AG08396 (cell line): Measurements from ENCODE around the gene GPC6.

ENCODE experiments used
- DNase-seq: peaks from one replicate; pipeline ENCODE4 v3.0.0; 2012; ENCODE audit warnings: low spot score, mixed read lengths

Gene GPC6

DNA sequence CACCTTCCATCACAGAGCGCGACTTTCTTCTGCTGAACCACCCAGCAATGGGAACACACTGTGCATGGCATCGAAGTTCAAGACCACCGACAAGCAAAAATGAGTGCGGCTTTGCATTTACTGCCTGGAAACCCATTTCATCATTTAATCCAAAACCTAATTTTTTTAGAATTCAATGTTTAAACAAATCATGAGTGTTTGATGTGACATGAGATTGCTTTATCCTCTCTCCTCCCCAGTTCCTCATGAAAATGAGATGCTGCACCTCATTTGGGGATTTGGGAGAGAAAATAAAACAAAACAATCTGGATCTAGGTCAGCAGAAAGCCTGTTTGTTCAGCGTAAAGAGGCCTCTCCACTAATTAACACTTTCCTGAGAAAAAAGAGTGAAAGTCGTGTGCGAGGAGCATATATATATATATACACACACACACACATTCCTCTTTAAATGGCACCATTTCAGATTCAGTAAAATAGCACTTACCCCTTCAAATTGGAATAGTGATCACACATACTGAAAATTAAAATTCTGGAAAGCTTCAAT lies 1126.6 kb downstream of the GPC6 start:
- DNase-seq: no peak

DNA sequence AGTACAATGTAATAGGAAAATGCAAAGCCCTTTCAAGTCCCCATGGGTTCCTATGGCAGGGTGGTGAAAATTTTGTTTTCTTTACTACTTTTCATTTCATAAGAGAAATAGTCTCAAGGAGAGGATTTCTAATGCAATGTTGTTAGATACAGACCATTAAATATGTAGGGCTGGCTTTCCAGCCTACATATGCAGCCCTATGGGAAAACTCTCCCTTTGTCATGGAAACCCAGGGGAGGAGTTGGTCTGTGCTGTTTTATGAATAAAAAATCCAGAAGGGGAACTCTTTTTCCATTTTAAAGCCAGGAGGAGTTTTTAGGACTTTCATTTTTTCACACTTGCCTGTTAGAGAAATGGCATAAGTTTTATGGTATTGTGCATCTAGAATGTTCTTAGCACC lies 1133.3 kb downstream of the GPC6 start:
- no peak for DNase-seq

DNA sequence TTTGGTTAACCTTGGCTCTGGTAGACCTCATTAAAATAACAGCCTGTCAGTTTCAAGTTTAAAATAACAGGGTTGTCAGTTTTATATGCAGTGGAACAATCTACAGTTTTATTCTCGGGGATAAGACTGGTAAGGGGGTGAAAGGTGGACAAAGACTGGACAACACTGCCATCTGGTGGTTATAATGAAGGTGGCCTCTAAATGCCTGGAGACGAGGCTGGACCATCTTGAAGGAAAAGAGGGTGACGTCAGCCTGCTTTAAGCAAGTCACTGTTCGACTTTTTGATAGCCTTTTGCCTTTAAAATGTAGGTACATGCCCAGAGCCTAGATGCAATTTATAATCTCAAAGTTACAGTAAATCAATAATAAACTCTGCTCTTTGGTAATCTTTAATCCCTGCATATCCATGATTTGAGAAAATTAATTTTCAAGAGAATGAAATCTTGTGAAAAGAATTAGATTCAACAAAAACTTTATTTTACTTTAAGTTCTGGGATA lies 1135.9 kb downstream of the GPC6 start:
- peak; percentile 82 for DNase-seq

DNA sequence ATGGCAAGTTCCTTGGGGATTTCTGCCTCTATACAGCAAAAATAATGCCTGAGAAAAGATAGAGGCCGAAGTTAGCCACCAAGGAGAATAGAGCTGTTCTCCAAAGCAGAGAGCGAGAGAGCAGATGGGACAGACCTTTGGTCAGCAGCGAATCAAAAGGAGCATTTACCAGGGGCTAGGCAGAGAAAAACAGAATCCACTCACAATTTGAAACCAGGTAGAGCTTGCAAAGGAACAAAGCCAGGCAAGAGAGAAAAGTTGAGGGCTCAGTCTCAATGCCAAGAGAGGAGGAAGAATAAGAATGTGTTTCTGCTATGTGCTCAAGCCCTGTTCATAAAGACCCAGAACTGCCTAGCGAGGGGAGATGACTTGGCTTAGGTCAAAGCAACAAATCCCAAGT lies 1140.1 kb downstream of the GPC6 start:
- no peak for DNase-seq

DNA sequence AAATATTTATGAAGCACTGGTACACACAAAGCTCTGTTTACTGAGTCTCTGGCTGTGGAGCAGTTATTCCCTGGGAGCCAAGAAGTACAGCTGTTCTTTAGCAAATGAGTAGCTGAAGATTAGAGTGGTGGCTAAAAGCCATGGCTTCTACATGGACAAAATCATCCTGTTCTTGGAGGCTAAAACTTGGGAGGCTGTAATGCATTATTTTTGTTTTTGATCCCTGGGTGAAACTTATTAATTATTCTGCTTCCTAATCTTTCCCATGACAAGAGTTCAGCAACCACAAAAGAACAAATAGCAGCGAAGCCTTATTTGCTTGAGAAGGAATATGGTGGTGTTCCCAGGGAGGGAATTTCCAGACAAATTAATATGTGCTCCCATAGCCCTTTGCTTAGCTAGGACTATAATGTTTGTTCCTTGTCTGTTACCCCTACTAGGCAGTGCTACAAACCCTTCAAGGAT lies 1143.4 kb downstream of the GPC6 start:
- peak; percentile 37 for DNase-seq

DNA sequence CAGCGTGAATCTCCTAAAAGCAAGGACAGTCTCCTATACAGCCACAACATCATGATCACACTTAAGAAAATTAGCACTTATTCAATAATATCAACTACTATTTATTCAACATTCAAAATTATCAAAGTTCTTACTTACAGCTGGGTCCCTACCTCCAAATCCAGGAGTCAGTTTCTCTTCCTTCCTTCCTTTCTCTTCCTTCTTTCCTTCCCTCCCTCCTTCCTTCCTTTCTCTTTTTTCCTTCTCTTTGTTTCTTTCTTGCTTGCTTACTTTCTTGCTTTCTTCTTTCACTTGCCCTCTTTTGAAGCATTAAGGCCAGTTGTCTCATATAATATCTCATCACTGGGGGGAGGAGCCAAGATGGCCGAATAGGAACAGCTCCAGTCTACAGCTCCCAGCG lies 1145.2 kb downstream of the GPC6 start:
- no peak for DNase-seq

DNA sequence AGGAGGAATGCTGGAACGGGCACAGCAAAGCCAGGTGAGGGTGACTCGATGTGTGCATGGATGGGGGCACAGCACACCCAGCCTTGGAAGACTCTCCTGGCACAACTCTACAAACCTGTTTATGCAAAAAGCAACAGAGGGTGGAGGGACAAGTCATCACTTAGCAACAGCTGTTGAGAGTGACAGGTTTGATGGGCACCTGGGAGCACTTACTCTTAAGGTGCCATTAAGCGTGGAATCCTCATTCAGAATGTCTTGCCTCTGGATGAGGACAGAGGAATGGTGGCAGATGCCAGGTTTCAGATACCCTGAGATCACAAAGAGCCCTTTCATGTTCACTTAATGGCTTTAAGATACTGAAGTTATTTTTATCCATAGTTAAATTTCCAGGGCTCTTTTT lies 1155.9 kb downstream of the GPC6 start:
- no peak for DNase-seq

DNA sequence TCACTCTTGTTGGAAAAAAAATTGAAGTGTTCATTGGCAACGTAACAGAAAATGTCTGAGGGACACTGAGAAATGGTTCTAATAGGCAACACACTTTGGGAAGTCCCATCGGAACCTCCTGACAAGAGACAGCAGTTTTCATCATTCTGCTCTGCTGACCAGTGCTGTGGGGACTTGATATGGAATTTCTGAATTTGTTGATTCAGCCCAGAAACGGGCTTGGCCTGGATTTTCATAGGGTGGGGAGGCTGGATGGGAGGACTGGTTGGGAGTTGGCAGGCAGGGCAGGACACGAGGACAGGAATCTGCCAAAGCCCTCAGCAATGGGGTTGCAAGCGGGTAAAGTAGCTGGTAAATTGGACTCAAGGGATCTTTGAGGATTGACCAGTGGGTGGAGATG lies 1156.4 kb downstream of the GPC6 start:
- no peak for DNase-seq

DNA sequence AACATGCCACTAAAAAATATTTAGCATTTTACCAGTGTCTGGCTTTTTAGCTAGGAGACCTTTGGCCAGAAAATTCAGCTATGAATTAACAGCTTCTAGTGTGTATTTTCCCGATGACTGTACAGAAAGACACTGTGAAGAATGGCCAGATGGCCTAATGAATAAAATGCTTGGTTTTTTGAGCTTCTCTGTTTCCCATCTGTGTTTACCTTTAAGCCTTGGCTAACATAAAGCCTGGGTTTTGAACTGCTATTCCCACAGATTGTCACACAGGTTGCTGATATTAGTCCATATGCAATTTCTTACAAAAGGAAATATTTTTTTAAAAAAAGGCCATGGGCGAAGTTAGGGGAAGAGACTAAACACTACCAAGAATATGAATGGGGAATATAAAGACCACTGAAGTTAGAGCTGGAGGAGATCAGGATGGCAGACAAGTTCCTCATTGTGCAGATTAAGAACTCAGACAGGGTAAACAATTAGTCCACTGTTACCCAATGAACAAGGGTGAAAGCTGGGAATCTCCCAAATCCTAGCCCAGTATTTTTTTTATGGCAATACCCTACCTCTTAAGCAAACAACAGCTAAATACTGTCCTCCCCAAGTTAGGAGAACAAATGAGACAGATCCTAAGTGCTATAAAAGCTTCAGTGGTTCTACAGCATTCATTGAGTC lies 1157.8 kb downstream of the GPC6 start:
- no peak for DNase-seq

DNA sequence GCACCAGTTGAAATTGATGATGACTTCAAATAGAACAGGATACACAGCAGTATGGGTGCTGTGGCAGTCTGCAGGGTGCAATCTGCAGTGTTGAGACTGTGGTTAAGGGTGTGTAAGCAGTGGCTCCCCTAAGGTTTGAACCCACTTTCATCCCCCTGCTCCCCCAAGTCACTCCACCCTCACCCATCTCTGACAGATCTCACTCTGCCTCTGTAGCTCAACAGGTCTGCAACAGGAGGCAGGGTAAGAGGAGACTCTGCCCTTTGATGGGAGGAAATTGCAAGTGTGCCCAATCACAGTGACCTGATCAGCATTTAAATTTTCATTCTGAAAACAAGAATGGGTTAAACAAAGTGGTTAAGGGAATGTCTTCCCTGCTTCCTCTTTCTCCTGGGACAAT lies 1160.4 kb downstream of the GPC6 start:
- DNase-seq: no peak

DNA sequence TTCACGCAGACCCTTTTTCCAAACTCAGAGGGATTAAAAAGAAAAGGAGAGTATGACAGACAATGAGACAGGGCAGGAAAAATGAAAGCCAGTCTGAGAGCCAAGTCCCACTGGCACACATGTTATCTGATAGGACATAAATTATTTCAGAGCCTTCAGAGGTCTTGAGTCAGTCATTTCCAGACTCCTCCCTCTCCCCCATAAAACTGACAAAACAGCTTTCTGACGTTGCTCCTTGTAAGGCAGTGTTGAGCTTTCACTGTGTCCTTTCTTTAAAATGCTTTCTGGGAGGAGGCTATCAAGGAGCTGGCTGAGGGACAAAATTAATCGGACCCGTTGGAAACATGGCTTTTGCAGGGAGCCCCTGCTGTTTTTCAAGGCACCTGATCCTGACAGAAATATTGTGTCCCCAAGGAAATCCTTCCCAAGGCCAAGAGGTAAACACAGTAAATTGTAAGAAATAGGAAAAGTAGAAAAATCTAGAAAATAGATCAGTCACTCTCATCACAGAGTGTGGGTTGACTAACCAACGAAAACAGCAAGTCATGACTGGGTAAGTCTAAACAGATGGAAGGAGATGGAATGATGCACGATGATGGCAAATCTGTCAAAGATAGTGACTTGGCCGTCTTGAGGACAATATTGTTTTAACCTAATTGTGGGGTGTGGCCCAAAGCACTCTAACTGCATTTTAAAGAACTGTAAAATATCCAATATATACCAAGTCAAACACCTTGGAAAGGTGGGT lies 1163.2 kb downstream of the GPC6 start:
- no peak for DNase-seq

DNA sequence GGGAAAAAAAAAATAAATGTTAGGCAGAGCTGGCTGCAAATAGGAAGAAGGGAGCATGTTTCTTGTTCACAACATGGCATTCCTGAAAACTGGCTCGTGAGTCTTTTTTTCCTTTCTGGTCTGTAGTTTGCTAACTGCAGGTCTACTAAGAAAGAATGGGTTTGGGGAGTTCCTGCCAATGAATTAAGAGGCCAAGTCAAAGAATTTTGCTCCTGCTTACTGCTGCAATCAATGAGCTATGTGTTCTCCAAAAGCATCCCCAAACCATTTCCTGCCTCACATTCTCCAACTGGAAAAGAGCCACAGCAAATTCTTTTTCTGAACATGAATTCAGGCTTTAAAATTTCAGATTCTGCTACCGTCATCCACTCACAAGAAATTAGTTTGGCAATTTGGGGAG lies 1164.3 kb downstream of the GPC6 start:
- no peak for DNase-seq

DNA sequence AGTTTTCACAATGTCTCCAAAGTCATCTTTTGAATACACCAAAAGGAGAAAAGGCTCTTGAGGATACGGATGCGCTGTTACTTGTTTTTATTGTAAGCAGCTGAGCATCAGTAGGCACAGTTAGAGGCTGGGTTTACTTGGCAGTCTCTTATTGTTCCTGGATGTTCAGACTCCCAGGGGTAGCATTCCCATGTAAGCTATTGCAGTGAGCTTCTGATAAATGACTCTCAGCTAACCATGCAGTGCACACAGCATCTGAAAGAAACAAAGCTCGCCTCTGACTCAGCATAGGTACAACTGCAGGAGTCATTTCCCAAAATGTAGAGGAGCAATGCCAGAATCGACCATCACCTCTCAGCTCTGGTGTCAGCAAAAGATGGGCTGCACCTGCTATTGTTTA lies 1168.1 kb downstream of the GPC6 start:
- DNase-seq: no peak

DNA sequence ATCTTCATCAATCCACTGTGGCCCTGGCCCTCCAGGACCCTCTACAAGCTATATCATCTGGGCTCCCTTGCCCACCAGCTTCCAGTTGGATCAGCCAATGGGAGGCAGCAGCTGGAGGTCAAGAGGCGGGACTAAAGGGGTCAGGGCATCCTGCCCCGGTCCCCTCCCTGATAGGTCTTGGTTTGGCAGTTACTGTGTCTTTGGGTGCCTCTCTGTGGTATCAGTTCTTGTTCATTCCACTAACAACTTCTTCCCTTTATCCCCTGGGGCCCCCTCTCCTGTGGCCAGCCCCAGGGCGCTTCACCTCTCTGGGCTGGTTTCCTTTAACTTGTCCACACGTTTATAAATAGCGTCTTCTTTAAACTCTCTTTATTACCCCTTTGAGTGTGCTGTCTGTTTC lies 1169.3 kb downstream of the GPC6 start:
- no peak for DNase-seq

DNA sequence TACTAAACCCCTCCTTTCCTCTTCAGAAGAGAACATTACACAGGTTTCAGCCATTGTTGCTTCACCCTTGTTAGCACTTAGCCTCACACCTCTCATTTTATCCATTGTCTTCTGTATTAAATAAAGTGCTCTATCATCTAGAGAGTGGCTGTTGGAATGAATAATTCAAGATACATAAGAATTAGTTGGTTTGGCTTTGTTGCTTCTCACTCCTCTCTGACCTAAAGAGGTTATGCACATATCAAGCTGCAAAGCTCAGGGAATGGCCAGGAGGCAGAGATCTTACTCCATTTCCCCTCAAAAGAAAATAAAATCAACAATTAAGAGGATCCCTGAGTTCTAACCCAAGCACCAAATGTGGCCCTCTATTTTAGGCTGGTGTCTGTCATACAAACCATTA lies 1173.2 kb downstream of the GPC6 start:
- no peak for DNase-seq

DNA sequence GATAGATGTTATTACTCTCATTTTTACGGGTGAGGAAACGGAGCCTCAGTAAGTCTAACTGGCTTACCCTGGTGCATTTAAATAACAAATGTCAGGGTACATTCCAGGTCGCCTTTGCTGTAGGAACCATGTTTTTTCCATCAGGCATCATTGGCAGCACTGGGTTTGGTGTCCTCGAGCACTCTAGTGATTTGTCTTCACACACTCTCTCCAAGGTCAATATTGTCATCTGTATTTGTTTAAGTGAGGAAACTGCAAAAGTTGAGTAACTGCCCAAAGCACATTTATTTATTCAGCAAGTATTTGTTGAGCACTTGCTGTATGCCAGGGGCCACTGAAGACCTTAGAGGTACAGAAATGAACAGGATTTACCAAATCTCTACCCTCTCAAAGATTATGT lies 1174.3 kb downstream of the GPC6 start:
- no peak for DNase-seq

DNA sequence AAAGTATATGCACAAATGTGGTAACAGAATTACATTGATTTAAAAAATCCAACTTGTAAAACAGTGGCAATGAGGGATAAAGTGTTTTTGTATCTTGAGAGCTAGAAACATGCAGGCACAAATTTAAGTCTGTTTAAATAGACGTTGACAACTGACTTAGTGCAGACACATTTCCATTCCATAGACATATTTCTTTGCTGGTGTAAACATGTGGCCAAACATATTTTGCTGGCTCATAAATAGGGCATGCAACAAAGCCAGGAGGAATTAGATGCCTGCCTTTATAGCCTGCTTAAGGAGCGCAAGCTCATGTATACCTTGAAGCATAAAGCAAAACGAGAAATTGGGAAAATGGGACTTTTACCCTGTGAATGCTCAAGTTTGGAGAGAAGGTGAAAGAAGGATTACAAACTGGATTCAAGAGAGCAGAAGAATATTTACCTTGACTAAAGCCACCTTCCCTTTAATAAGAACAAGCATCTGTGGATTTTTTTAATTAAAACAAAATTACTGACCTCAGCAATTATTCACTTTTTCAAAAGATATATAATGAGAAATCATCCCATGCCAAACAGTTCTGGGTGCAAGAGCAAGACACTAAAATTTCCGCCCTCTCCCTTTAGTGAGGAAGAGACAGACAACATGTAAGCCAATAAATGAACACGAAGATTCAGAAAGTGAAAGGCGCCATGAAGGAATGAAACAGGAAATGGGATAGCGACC lies 1181.9 kb downstream of the GPC6 start:
- no peak for DNase-seq

DNA sequence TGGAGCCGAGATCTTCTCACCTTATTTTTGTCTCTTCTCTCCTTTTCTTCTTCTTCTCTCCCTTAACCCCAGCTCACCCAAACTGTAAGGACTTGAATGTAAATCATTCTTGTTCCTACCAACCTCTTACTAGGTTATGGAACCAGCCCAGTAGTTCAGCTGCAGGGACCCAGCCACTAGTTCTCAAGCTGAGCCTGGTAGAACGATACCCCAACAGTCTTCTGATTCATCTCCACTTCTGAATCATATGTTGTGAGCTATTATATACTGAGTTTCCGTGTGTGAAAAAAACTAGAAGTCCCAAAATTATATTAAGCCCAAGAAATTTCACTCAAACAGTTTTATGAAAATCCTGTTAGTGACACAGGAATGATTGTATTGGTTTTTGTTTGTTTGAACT lies 1185.1 kb downstream of the GPC6 start:
- no peak for DNase-seq

DNA sequence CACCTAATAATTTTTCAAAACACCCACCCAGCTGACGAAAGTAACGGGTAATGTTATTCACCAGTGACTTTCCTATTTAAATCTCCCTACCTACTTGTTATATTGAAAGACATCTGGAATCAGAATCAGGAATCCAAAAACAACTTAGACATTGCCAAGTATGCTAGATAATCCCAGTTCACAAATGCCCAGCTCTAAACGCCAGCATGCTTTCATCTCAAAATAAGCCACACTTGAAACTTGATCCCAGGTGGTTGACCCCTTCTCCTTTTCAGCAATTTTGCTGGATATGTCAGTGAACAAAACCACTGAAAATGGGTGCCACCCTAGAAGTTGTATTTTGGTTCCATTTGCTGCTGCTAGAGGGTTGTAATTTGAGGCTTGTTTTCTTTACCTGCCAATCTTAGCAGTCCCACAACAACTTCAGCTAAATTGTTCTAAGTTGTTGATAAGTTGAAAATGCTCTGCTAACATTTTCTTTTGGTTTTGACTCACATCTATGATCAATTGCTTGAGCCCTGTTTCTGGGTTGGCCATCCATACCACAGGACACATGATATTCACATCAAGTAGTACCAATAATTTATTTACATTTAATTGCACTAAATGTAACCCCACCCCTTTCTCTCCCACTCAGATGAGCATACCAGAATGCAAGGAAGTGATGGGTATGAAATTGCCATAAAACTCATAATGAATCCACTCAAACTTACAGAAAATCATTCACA lies 1186.4 kb downstream of the GPC6 start:
- DNase-seq: no peak

DNA sequence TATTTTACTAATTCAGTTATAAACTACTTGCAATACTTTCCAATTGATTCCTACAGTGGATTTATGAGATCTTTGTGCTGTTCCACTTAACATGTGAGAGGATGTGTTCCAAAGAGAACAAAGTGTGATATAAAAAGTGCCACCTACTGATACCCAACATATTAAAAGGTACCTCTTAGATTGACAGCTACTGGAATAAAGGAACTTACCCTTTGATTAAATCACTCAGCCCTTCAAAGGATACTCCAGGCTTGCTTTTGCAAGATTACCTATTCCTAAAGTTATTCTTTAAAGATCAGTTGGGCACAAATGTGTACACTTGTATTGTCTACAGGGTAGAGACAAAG lies 1187.0 kb downstream of the GPC6 start:
- DNase-seq: no peak

DNA sequence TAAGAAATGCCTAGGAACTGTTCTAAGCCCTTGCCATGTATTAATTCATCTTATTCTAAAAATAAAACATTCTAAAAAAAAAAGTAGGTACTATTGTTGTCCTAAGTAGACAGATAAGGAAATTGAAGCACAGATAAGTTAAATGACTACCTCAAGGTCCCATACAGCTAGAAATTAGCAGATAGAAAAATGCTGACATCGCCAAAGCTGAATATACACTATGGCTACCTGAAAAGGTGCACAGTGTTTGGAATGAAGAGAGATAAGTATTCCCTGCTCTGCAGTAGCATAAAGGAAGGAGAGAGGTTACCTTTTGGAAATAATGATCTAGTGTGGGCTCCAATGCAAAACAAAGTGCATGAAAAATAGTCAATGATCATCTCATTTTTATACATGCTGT lies 1187.5 kb downstream of the GPC6 start:
- no peak for DNase-seq

DNA sequence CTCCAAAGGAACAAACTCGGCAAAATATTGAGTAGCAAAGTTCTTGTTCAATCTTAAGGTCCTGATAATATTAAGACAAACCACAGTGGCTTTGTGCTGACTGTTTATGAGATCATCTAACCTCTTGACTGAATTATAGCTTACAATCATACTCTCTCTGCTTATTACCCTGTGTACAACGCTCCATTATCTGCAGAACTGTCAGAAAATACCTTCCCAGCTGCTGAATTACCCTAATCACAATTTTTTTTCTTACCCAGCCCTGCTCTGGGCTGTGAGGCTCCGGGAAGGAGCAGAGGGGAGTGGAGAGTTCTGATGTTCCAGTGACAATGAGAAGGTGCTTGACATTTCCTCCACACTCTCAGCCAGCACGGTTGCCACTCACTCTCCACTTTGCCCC lies 1188.1 kb downstream of the GPC6 start:
- DNase-seq: no peak
